Astrocyte of the spinal cord (primary cell): Measurements from ENCODE around the gene CEP89.

Experiments
- DNase-seq: peaks from one replicate; pipeline ENCODE4 v3.0.0; 2011; ENCODE audit warnings: low read depth, low spot score
- H3K4me3 ChIP-seq: 2 replicates; pipeline ENCODE4 v1.5.1; 2011; ENCODE audit warnings: low read depth, mild to moderate bottlenecking, low read length, moderate library complexity
- CTCF ChIP-seq: IDR thresholded peaks from 2 replicates; pipeline ENCODE4 v1.5.1; 2012; ENCODE audit warnings: low read depth, mild to moderate bottlenecking, low read length, inconsistent platforms
- in situ Hi-C: cut with HindIII; loops from 2 replicates; pipeline ENCODE4 v1.10.0; 2017; ENCODE audit warnings: low sequenced_read_pairs

Gene CEP89

GRCh38 chr19:32866564-32867265 is 105.0 kb downstream of the CEP89 start:
- H3K4me3 ChIP-seq = no peak overlapping the region
- no peak for TF ChIP-seq CTCF
- DNase-seq = no peak
- in situ Hi-C loops = no loop called here

- TF ChIP-seq CTCF = no peak
- no peak for DNase-seq
- in situ Hi-C loops = no loop called here
Measured at GRCh38 chr19:32866061-32866460, 105.7 kb downstream of the CEP89 start.

GRCh38 chr19:32865326-32865725 is 106.4 kb downstream of the CEP89 start:
- in situ Hi-C loops = no loop called here
- no peak for DNase-seq
- no peak overlapping the region for H3K4me3 ChIP-seq
- TF ChIP-seq CTCF = no peak

More at GRCh38 chr19:32866061-32866460, 105.7 kb downstream of the CEP89 start:
- no peak overlapping the region for H3K4me3 ChIP-seq

- no peak for DNase-seq
- H3K4me3 ChIP-seq = no peak overlapping the region
- TF ChIP-seq CTCF = no peak
- in situ Hi-C loops = no loop called here
Measured at GRCh38 chr19:32864318-32865007, 107.3 kb downstream of the CEP89 start.

GRCh38 chr19:32863841-32864240 is 107.9 kb downstream of the CEP89 start:
- in situ Hi-C loops = no loop called here
- no peak for DNase-seq
- TF ChIP-seq CTCF = no peak
- no peak overlapping the region for H3K4me3 ChIP-seq

GRCh38 chr19:32863301-32863700 is 108.5 kb downstream of the CEP89 start:
- no peak for TF ChIP-seq CTCF
- no peak overlapping the region for H3K4me3 ChIP-seq
- in situ Hi-C loops = no loop called here
- DNase-seq = no peak
